ENCODE results near the gene HNRNPA2B1.
"Not testable (repeated sequence)": the region's sequence is repeated elsewhere in the genome, so short reads cannot be mapped to it uniquely, and the experiment has no call there.

GRCh38 chr7:26175903-26176302 is 24.6 kb downstream of the HNRNPA2B1 start:
- TF ChIP-seq CTCF, POLR2A, EP300 (IDR thresholded peaks at IDR 0.05): not testable (repeated sequence)

Data from tibial nerve (tissue), 4 donors.